ENCODE measurements around the gene GPR78.

GRCh38 chr4:8534129-8534528 lies 46.1 kb upstream of the GPR78 start:
- TF ChIP-seq, protein P1, sequence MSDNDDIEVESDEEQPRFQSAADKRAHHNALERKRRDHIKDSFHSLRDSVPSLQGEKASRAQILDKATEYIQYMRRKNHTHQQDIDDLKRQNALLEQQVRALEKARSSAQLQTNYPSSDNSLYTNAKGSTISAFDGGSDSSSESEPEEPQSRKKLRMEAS (CRISPR knock-in tag; IDR thresholded peaks at IDR 0.05) = no peak
- no peak for TF ChIP-seq AFF4 (CRISPR knock-in tag; IDR thresholded peaks at IDR 0.05; ENCODE audit: borderline replicate concordance)
- TF ChIP-seq ZNF512 (CRISPR knock-in tag; IDR thresholded peaks at IDR 0.05; ENCODE audit: borderline replicate concordance) = no peak
- TF ChIP-seq, protein P2, sequence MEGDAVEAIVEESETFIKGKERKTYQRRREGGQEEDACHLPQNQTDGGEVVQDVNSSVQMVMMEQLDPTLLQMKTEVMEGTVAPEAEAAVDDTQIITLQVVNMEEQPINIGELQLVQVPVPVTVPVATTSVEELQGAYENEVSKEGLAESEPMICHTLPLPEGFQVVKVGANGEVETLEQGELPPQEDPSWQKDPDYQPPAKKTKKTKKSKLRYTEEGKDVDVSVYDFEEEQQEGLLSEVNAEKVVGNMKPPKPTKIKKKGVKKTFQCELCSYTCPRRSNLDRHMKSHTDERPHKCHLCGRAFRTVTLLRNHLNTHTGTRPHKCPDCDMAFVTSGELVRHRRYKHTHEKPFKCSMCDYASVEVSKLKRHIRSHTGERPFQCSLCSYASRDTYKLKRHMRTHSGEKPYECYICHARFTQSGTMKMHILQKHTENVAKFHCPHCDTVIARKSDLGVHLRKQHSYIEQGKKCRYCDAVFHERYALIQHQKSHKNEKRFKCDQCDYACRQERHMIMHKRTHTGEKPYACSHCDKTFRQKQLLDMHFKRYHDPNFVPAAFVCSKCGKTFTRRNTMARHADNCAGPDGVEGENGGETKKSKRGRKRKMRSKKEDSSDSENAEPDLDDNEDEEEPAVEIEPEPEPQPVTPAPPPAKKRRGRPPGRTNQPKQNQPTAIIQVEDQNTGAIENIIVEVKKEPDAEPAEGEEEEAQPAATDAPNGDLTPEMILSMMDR (IDR thresholded peaks at IDR 0.05) = no peak
- TF ChIP-seq NR2C2 (CRISPR knock-in tag; IDR thresholded peaks at IDR 0.05) = no peak
- TF ChIP-seq, protein P3, sequence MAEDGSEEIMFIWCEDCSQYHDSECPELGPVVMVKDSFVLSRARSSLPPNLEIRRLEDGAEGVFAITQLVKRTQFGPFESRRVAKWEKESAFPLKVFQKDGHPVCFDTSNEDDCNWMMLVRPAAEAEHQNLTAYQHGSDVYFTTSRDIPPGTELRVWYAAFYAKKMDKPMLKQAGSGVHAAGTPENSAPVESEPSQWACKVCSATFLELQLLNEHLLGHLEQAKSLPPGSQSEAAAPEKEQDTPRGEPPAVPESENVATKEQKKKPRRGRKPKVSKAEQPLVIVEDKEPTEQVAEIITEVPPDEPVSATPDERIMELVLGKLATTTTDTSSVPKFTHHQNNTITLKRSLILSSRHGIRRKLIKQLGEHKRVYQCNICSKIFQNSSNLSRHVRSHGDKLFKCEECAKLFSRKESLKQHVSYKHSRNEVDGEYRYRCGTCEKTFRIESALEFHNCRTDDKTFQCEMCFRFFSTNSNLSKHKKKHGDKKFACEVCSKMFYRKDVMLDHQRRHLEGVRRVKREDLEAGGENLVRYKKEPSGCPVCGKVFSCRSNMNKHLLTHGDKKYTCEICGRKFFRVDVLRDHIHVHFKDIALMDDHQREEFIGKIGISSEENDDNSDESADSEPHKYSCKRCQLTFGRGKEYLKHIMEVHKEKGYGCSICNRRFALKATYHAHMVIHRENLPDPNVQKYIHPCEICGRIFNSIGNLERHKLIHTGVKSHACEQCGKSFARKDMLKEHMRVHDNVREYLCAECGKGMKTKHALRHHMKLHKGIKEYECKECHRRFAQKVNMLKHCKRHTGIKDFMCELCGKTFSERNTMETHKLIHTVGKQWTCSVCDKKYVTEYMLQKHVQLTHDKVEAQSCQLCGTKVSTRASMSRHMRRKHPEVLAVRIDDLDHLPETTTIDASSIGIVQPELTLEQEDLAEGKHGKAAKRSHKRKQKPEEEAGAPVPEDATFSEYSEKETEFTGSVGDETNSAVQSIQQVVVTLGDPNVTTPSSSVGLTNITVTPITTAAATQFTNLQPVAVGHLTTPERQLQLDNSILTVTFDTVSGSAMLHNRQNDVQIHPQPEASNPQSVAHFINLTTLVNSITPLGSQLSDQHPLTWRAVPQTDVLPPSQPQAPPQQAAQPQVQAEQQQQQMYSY (CRISPR knock-in tag; IDR thresholded peaks at IDR 0.05) = no peak
- TF ChIP-seq IRF1 (CRISPR knock-in tag; IDR thresholded peaks at IDR 0.05) = no peak
